ENCODE data around the gene TECPR2. TPM values are rescaled to one million over a fixed set of nuclear protein-coding genes. Genes with fewer than 3 reads are reported as not detected.

TECPR2 gene
- total and polyA plus RNA-seq, 2 of the 13 experiments (the other 11 are each of a cell fraction or from before 2014, with no cell fraction given), result 3.5 to 5.7 TPM

DNA sequence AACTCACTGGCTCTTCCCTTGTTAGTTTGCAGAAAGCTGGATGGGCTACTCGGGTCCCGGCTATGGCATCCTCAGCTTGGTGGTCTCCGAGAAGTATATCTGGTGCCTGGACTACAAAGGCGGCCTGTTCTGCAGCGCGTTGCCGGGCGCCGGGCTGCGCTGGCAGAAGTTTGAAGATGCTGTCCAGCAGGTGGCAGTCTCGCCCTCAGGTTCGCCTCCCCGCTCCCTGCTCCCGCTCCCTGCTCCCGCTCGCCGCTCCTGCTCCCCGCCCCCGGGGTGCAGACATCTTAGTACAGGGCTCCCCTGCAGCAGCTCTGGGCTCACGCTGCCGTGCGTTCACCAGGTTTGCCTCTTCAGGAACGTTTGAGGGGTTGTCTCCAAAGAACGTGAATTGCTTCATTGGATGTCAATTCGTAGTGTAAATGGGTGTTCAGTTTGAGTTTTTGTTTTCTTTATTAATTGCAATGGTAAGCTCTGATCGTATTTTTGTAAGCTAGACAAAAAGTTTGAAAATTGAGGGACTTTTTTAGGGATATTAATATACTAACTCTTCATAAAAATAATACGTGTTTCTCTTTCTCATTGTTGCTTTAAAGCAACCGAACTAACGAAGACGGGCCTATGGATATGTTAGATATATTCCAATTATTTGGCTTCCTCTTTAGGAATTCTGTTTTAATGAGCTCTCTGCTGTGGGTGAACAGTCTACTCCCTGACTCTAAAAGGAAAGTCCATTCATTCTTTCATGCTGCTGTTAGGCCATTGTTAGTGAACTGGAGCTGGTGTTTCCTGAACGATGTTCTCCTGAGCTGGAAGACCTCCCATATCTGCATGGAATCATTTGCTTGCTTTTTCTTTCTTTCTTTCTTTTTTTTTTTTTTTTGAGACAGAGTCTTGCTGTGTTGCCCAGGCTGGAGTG is 75.5 kb downstream of the TECPR2 start (continued):
- TF ChIP-seq, protein P1, sequence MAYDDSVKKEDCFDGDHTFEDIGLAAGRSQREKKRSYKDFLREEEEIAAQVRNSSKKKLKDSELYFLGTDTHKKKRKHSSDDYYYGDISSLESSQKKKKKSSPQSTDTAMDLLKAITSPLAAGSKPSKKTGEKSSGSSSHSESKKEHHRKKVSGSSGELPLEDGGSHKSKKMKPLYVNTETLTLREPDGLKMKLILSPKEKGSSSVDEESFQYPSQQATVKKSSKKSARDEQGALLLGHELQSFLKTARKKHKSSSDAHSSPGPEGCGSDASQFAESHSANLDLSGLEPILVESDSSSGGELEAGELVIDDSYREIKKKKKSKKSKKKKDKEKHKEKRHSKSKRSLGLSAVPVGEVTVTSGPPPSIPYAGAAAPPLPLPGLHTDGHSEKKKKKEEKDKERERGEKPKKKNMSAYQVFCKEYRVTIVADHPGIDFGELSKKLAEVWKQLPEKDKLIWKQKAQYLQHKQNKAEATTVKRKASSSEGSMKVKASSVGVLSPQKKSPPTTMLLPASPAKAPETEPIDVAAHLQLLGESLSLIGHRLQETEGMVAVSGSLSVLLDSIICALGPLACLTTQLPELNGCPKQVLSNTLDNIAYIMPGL (CRISPR knock-in tag; IDR thresholded peaks at IDR 0.05; ENCODE audit: borderline replicate concordance in 1 of 2, low read depth in 1 of 2), result peak; percentile 53 to 81; a peak in 3 of 4 replicates
- TF ChIP-seq, protein P2, sequence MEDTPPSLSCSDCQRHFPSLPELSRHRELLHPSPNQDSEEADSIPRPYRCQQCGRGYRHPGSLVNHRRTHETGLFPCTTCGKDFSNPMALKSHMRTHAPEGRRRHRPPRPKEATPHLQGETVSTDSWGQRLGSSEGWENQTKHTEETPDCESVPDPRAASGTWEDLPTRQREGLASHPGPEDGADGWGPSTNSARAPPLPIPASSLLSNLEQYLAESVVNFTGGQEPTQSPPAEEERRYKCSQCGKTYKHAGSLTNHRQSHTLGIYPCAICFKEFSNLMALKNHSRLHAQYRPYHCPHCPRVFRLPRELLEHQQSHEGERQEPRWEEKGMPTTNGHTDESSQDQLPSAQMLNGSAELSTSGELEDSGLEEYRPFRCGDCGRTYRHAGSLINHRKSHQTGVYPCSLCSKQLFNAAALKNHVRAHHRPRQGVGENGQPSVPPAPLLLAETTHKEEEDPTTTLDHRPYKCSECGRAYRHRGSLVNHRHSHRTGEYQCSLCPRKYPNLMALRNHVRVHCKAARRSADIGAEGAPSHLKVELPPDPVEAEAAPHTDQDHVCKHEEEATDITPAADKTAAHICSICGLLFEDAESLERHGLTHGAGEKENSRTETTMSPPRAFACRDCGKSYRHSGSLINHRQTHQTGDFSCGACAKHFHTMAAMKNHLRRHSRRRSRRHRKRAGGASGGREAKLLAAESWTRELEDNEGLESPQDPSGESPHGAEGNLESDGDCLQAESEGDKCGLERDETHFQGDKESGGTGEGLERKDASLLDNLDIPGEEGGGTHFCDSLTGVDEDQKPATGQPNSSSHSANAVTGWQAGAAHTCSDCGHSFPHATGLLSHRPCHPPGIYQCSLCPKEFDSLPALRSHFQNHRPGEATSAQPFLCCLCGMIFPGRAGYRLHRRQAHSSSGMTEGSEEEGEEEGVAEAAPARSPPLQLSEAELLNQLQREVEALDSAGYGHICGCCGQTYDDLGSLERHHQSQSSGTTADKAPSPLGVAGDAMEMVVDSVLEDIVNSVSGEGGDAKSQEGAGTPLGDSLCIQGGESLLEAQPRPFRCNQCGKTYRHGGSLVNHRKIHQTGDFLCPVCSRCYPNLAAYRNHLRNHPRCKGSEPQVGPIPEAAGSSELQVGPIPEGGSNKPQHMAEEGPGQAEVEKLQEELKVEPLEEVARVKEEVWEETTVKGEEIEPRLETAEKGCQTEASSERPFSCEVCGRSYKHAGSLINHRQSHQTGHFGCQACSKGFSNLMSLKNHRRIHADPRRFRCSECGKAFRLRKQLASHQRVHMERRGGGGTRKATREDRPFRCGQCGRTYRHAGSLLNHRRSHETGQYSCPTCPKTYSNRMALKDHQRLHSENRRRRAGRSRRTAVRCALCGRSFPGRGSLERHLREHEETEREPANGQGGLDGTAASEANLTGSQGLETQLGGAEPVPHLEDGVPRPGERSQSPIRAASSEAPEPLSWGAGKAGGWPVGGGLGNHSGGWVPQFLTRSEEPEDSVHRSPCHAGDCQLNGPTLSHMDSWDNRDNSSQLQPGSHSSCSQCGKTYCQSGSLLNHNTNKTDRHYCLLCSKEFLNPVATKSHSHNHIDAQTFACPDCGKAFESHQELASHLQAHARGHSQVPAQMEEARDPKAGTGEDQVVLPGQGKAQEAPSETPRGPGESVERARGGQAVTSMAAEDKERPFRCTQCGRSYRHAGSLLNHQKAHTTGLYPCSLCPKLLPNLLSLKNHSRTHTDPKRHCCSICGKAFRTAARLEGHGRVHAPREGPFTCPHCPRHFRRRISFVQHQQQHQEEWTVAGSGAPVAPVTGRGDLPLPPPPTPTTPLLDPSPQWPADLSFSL (CRISPR knock-in tag; IDR thresholded peaks at IDR 0.05), result no peak
- 0 out of 2 replicates have a peak, but pooled peaks have one; percentile 67 for TF ChIP-seq RELA (CRISPR knock-in tag; IDR thresholded peaks at IDR 0.05)
- TF ChIP-seq KLF16 (CRISPR knock-in tag; IDR thresholded peaks at IDR 0.05), result peak in 1 of 2 experiments; percentile 32; a peak in 1 of 4 replicates
- TF ChIP-seq ZNF350 (CRISPR knock-in tag; IDR thresholded peaks at IDR 0.05; ENCODE audit: borderline replicate concordance, low read depth), result peak; percentile 28; the same call in 1 of the 2 replicates
- TF ChIP-seq, protein P3, sequence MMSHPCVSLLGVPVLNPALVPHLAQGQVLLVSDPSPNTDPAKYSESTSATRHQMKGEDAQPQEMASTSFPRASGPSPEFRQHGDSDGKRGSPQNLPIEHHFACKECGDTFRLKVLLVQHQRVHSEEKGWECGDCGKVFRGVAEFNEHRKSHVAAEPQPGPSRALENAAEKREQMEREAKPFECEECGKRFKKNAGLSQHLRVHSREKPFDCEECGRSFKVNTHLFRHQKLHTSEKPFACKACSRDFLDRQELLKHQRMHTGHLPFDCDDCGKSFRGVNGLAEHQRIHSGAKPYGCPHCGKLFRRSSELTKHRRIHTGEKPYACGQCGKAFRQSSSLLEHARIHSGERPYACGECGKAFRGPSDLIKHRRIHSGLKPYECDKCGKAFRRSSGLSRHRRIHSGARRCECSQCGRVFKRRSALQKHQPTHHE (CRISPR knock-in tag; IDR thresholded peaks at IDR 0.05; ENCODE audit: borderline replicate concordance), result no peak
- 0 out of 2 replicates have a peak, but pooled peaks have one; percentile 51 for TF ChIP-seq AHR (CRISPR knock-in tag; IDR thresholded peaks at IDR 0.05)
- TF ChIP-seq, protein P4, sequence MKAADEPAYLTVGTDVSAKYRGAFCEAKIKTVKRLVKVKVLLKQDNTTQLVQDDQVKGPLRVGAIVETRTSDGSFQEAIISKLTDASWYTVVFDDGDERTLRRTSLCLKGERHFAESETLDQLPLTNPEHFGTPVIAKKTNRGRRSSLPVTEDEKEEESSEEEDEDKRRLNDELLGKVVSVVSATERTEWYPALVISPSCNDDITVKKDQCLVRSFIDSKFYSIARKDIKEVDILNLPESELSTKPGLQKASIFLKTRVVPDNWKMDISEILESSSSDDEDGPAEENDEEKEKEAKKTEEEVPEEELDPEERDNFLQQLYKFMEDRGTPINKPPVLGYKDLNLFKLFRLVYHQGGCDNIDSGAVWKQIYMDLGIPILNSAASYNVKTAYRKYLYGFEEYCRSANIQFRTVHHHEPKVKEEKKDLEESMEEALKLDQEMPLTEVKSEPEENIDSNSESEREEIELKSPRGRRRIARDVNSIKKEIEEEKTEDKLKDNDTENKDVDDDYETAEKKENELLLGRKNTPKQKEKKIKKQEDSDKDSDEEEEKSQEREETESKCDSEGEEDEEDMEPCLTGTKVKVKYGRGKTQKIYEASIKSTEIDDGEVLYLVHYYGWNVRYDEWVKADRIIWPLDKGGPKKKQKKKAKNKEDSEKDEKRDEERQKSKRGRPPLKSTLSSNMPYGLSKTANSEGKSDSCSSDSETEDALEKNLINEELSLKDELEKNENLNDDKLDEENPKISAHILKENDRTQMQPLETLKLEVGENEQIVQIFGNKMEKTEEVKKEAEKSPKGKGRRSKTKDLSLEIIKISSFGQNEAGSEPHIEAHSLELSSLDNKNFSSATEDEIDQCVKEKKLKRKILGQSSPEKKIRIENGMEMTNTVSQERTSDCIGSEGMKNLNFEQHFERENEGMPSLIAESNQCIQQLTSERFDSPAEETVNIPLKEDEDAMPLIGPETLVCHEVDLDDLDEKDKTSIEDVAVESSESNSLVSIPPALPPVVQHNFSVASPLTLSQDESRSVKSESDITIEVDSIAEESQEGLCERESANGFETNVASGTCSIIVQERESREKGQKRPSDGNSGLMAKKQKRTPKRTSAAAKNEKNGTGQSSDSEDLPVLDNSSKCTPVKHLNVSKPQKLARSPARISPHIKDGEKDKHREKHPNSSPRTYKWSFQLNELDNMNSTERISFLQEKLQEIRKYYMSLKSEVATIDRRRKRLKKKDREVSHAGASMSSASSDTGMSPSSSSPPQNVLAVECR (CRISPR knock-in tag; IDR thresholded peaks at IDR 0.05; ENCODE audit: borderline replicate concordance), result peak; percentile 50; the same call in 1 of the 2 replicates
- TF ChIP-seq SMAD1 (CRISPR knock-in tag; IDR thresholded peaks at IDR 0.05; ENCODE audit: borderline replicate concordance, low read depth), result 0 out of 2 replicates have a peak, but pooled peaks have one; percentile 38
- TF ChIP-seq, protein P5, sequence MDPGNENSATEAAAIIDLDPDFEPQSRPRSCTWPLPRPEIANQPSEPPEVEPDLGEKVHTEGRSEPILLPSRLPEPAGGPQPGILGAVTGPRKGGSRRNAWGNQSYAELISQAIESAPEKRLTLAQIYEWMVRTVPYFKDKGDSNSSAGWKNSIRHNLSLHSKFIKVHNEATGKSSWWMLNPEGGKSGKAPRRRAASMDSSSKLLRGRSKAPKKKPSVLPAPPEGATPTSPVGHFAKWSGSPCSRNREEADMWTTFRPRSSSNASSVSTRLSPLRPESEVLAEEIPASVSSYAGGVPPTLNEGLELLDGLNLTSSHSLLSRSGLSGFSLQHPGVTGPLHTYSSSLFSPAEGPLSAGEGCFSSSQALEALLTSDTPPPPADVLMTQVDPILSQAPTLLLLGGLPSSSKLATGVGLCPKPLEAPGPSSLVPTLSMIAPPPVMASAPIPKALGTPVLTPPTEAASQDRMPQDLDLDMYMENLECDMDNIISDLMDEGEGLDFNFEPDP (CRISPR knock-in tag; conservative IDR thresholded peaks at IDR 0.05), result no peak
